ENCODE data around the gene ALOXE3. TPM values are rescaled to one million over a fixed set of nuclear protein-coding genes. Genes with fewer than 3 reads are reported as not detected.

The ALOXE3 gene
- total RNA-seq, 1 experiment from 2014 or later: 0.13 TPM

- no peak overlapping the region for H4K91ac ChIP-seq (ENCODE audit: insufficient read length, low read depth, low read length)
- no peaks in the 10 kb centered on the region for H3K27me3 ChIP-seq (ENCODE audit: insufficient read depth, low read length)
- H2BK5ac ChIP-seq (ENCODE audit: insufficient read length, low read length): no peak overlapping the region
- no peak overlapping the region for H2BK120ac ChIP-seq (ENCODE audit: low read depth, low read length, poor library complexity, severe bottlenecking)
- WGBS (ENCODE audit: extremely low coverage, insufficient read length, low lambda C conversion rate): no CpG with 5 or more reads among the region's 23 CpGs
- H2AFZ ChIP-seq (ENCODE audit: low read length): no peak overlapping the region
- H3T11ph ChIP-seq (ENCODE audit: low read length): no peak overlapping the region
- no peaks in the 10 kb centered on the region for H3K9me3 ChIP-seq (ENCODE audit: control insufficient read depth, low read depth, low read length)
- H3K9ac ChIP-seq (ENCODE audit: extremely low read depth, insufficient read length, low read length): no peak overlapping the region
- H3K27ac Mint-ChIP-seq: no peak overlapping the region
- DNase-seq: peak; percentile 33
- H2BK12ac ChIP-seq (ENCODE audit: insufficient read length, low read depth, low read length): no peak overlapping the region
- no peaks in the 10 kb centered on the region for H3K9me3 Mint-ChIP-seq
- peak overlapping the region in 1 of 2 experiments; percentile 7; a peak in 1 of 5 replicates for H3K4me3 Mint-ChIP-seq
- H4K5ac ChIP-seq (ENCODE audit: insufficient read length, low read depth, low read length): no peak overlapping the region
- no peaks in the 10 kb centered on the region for H4K20me1 ChIP-seq (ENCODE audit: control insufficient read depth, insufficient read depth, insufficient read length)
- no peaks in the 10 kb centered on the region for H3K79me1 ChIP-seq (ENCODE audit: insufficient read depth, low read depth, low read length, poor library complexity, severe bottlenecking)
- no peak overlapping the region for H3K18ac ChIP-seq (ENCODE audit: insufficient read length, low read depth, low read length)
- H4K8ac ChIP-seq (replicated peaks; ENCODE audit: insufficient read length, low read depth, low read length): no peak overlapping the region
- peaks cover 3% of the 10 kb centered on the region; the same call in 1 of the 2 replicates for H3K27me3 Mint-ChIP-seq (ENCODE audit: low read depth)
- no peak overlapping the region for H3K56ac ChIP-seq (ENCODE audit: insufficient read length, low read depth, low read length)
- peaks cover 8% of the 10 kb centered on the region for H3K23me2 ChIP-seq (ENCODE audit: insufficient read length, low read depth, low read length, poor library complexity, severe bottlenecking)
- H3K36me3 Mint-ChIP-seq (ENCODE audit: insufficient read depth in 1 of 3, low read depth in 3 of 3): peaks cover 24 to 67% (median 43%) of the 10 kb centered on the region in 3 experiments
- H2BK20ac ChIP-seq (ENCODE audit: low read depth, low read length, poor library complexity, severe bottlenecking): no peak overlapping the region
- no peak overlapping the region for H3K23ac ChIP-seq (ENCODE audit: insufficient read length, low read depth, low read length)
- H3K27ac ChIP-seq (ENCODE audit: insufficient read length, low read depth, low read length): no peak overlapping the region
- no peaks in the 10 kb centered on the region for H3K4me1 ChIP-seq (ENCODE audit: insufficient read depth, low read length)
- TF ChIP-seq, protein P1, sequence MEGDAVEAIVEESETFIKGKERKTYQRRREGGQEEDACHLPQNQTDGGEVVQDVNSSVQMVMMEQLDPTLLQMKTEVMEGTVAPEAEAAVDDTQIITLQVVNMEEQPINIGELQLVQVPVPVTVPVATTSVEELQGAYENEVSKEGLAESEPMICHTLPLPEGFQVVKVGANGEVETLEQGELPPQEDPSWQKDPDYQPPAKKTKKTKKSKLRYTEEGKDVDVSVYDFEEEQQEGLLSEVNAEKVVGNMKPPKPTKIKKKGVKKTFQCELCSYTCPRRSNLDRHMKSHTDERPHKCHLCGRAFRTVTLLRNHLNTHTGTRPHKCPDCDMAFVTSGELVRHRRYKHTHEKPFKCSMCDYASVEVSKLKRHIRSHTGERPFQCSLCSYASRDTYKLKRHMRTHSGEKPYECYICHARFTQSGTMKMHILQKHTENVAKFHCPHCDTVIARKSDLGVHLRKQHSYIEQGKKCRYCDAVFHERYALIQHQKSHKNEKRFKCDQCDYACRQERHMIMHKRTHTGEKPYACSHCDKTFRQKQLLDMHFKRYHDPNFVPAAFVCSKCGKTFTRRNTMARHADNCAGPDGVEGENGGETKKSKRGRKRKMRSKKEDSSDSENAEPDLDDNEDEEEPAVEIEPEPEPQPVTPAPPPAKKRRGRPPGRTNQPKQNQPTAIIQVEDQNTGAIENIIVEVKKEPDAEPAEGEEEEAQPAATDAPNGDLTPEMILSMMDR (conservative IDR thresholded peaks at IDR 0.05): no peak
- H2BK15ac ChIP-seq (ENCODE audit: low read depth, low read length): no peak overlapping the region
- 0 out of 4 replicates have a peak, but pooled peaks cover 0 to 2% of the 10 kb centered on the region in 2 experiments for H3K4me1 Mint-ChIP-seq
- H3K4ac ChIP-seq (ENCODE audit: low read depth, low read length): no peak overlapping the region
- H2AK5ac ChIP-seq (ENCODE audit: insufficient read length, low read length): no peak overlapping the region
- no peak overlapping the region for H3K14ac ChIP-seq (ENCODE audit: insufficient read depth, low read length)
- no peak overlapping the region for H3K4me2 ChIP-seq (ENCODE audit: insufficient read depth, insufficient read length, low read length)
- no peaks in the 10 kb centered on the region for H3K79me2 ChIP-seq (ENCODE audit: insufficient read depth, low read length)
These were observed 24.0 kb upstream of the ALOXE3 start for GRCh38 chr17:8142158-8142886.

Data from H9 (cell line).